HG02852 (cell line): ENCODE data around the gene GAS2L1.

Experiments used
- ATAC-seq: cut with Tn5 transposase; IDR thresholded peaks from one replicate; pipeline ENCODE4 v1.9.1; 2021; ENCODE audit warnings: mild to moderate bottlenecking, moderate library complexity; ENCODE audit not compliant: unreplicated experiment

The GAS2L1 gene

GRCh38 chr22:29325785-29326315 lies 19.4 kb downstream of the GAS2L1 start:
- ATAC-seq, result no peak

GRCh38 chr22:29326481-29326880 lies 20.0 kb downstream of the GAS2L1 start:
- no peak for ATAC-seq

- no peak for ATAC-seq
These were observed 20.8 kb downstream of the GAS2L1 start for GRCh38 chr22:29327089-29327764.

- ATAC-seq, result no peak
These were observed 21.6 kb downstream of the GAS2L1 start for GRCh38 chr22:29328055-29328454.

- ATAC-seq, result no peak
These were observed 22.4 kb downstream of the GAS2L1 start for GRCh38 chr22:29328566-29329500.

- ATAC-seq, result no peak
These were observed 23.1 kb downstream of the GAS2L1 start for GRCh38 chr22:29329581-29329980.

- ATAC-seq, result no peak
These were observed 23.8 kb downstream of the GAS2L1 start for GRCh38 chr22:29330291-29330690.

GRCh38 chr22:29330753-29331152 lies 24.3 kb downstream of the GAS2L1 start:
- no peak for ATAC-seq

GRCh38 chr22:29331213-29331612 lies 24.8 kb downstream of the GAS2L1 start:
- ATAC-seq, result no peak

- no peak for ATAC-seq
These were observed 25.3 kb downstream of the GAS2L1 start for GRCh38 chr22:29331658-29332300.

- ATAC-seq, result no peak
These were observed 26.5 kb downstream of the GAS2L1 start for GRCh38 chr22:29332886-29333496.

- ATAC-seq, result no peak
These were observed 27.7 kb downstream of the GAS2L1 start for GRCh38 chr22:29334148-29334547.

GRCh38 chr22:29334696-29335344 lies 28.4 kb downstream of the GAS2L1 start:
- ATAC-seq, result no peak

- no peak for ATAC-seq
These were observed 29.2 kb downstream of the GAS2L1 start for GRCh38 chr22:29335656-29336055.

- no peak for ATAC-seq
These were observed 30.5 kb downstream of the GAS2L1 start for GRCh38 chr22:29336751-29337490.

- ATAC-seq, result no peak
These were observed 31.3 kb downstream of the GAS2L1 start for GRCh38 chr22:29337631-29338284.

GRCh38 chr22:29338398-29338797 lies 31.9 kb downstream of the GAS2L1 start:
- no peak for ATAC-seq

GRCh38 chr22:29339381-29340235 lies 33.2 kb downstream of the GAS2L1 start:
- no peak for ATAC-seq
